A549 (cell line): ENCODE results near the gene UCKL1. TPM values are rescaled to one million over a fixed set of nuclear protein-coding genes. Genes with fewer than 3 reads are reported as not detected.
"Not testable (repeated sequence)": the region's sequence is repeated elsewhere in the genome, so short reads cannot be mapped to it uniquely, and the experiment has no call there.

Experiments used
- ATAC-seq, 2 experiments: fragments of 200-7000 bp in 1 of 2; fragments of >200 bp in 1 of 2; cut with Nextera tagmentation in 1 of 2; cut with Tn5 transposase in 1 of 2; 3 replicates each; pipeline versions ENCODE4 v1.8.0 to v1.9.1; 2018 to 2020; ENCODE audit warnings: mild to moderate bottlenecking in 1 of 2, moderate library complexity in 1 of 2
- CTCF ChIA-PET: fragments of 300-600 bp; sonication (Branson Sonifier 250); formaldehyde crosslinking; extraction: SDS; loops from one replicate; lab custom pipeline; 2021; ENCODE audit warnings: antibody characterized with exemption, inconsistent platforms; lab: Yijun Ruan, JAX
- POLR2A ChIA-PET: fragments of 350-600 bp; formaldehyde crosslinking; extraction: SDS; loops from one replicate; lab custom pipeline; 2021; ENCODE audit warnings: antibody characterized with exemption, inconsistent platforms; lab: Yijun Ruan, JAX
- DNase-seq, 2 experiments: peaks; one replicate each; pipeline versions ENCODE4 v3.0.0 to v3.0.0-alpha.2; 2011 to 2016; ENCODE audit warnings: low read depth in 1 of 2, low spot score in 1 of 2
- FAIRE-seq: peaks from 2 replicates; lab custom pipeline; 2011; peaks lifted over from hg19 to GRCh38; lab: Jason Lieb, UNC
- H3K27ac ChIP-seq, 2 experiments: fragments of >200 bp; sonication (Bioruptor Twin); formaldehyde crosslinking; 3 replicates each; pipeline ENCODE4 v1.5.1; 2016 to 2017
- H3K4me1 ChIP-seq: fragments of >200 bp; sonication (Bioruptor Twin); formaldehyde crosslinking; 3 replicates; pipeline ENCODE4 v1.6.1; 2016
- H3K4me2 ChIP-seq: fragments of >200 bp; sonication (Bioruptor Twin); formaldehyde crosslinking; 3 replicates; pipeline ENCODE4 v1.6.1; 2016
- H3K4me3 ChIP-seq: fragments of >200 bp; sonication (Bioruptor Twin); formaldehyde crosslinking; 3 replicates; pipeline ENCODE4 v1.5.1; 2016
- H3K9me3 ChIP-seq: fragments of >200 bp; sonication (Bioruptor Twin); formaldehyde crosslinking; 3 replicates; pipeline ENCODE4 v1.6.1; 2016
- CBX2 ChIP-seq: fragments of 200-600 bp; sonication (generic); IDR thresholded peaks from 2 replicates; pipeline ENCODE4 v1.6.1; 2016; ENCODE audit warnings: low read depth, mild to moderate bottlenecking, borderline replicate concordance
- CBX8 ChIP-seq: fragments of 200-600 bp; sonication (generic); IDR thresholded peaks from 2 replicates; pipeline ENCODE4 v1.6.1; 2016
- CTCF ChIP-seq: fragments of >200 bp; sonication (Bioruptor Twin); formaldehyde crosslinking; IDR thresholded peaks from 3 replicates; pipeline ENCODE4 v1.5.1; 2016
- E2F6 ChIP-seq: IDR thresholded peaks from 2 replicates; pipeline ENCODE4 v1.6.1; 2012; ENCODE audit warnings: low read depth, borderline replicate concordance
- EHF ChIP-seq: fragments of 250-450 bp; sonication (Bioruptor Pico); IDR thresholded peaks from 2 replicates; pipeline ENCODE4 v1.5.0; 2020; ENCODE audit warnings: mild to moderate bottlenecking
- ELK1 ChIP-seq: fragments of 150-350 bp; IDR thresholded peaks from 2 replicates; pipeline ENCODE4 v1.6.1; 2014; ENCODE audit warnings: low read depth, mild to moderate bottlenecking, low read length
- FOSL2 ChIP-seq, 2 experiments: fragments of 450-650 bp in 1 of 2; fragments of >200 bp in 1 of 2; sonication (Bioruptor Twin) in 1 of 2; formaldehyde crosslinking; IDR thresholded peaks; 2 replicates each; pipeline versions ENCODE4 v1.5.0 to v1.6.1; 2016 to 2020; ENCODE audit warnings: mild to moderate bottlenecking in 1 of 2, moderate library complexity in 1 of 2
- GATA3 ChIP-seq: IDR thresholded peaks from 2 replicates; pipeline ENCODE4 v1.6.1; 2012; ENCODE audit warnings: borderline replicate concordance
- HOXA7 ChIP-seq: fragments of 250-450 bp; sonication (Bioruptor Pico); IDR thresholded peaks from 2 replicates; pipeline ENCODE4 v1.5.0; 2020; ENCODE audit warnings: mild to moderate bottlenecking, moderate library complexity
- MAZ ChIP-seq: fragments of 150-350 bp; IDR thresholded peaks from 2 replicates; pipeline ENCODE4 v1.6.1; 2014; ENCODE audit warnings: antibody characterized with exemption, low read depth, low read length, borderline replicate concordance
- MYC ChIP-seq: IDR thresholded peaks from 2 replicates; pipeline ENCODE4 v1.6.1; 2012; ENCODE audit warnings: mild to moderate bottlenecking, inconsistent platforms, low read length, improper control_type of control experiment, borderline replicate concordance
- NFE2L2 ChIP-seq: fragments of 150-350 bp; conservative IDR thresholded peaks from 2 replicates; pipeline ENCODE4 v1.6.1; 2014; ENCODE audit warnings: low read length
- RARB ChIP-seq: fragments of 250-450 bp; sonication (Bioruptor Pico); IDR thresholded peaks from 2 replicates; pipeline ENCODE4 v1.8.0; 2021; ENCODE audit warnings: mild to moderate bottlenecking, moderate library complexity
- RCOR1 ChIP-seq: fragments of 150-350 bp; IDR thresholded peaks from 2 replicates; pipeline ENCODE4 v1.6.1; 2014; ENCODE audit warnings: antibody characterized with exemption, low read length, low read depth
- SMC3 ChIP-seq: fragments of >200 bp; sonication (Bioruptor Twin); formaldehyde crosslinking; IDR thresholded peaks from 3 replicates; pipeline ENCODE4 v1.6.1; 2018; ENCODE audit warnings: inconsistent platforms
- SREBF2 ChIP-seq: fragments of 450-650 bp; IDR thresholded peaks from 2 replicates; pipeline ENCODE4 v1.6.1; 2014; ENCODE audit warnings: mild to moderate bottlenecking, moderate library complexity
- ZNF302 ChIP-seq: fragments of 250-450 bp; sonication (Bioruptor Pico); IDR thresholded peaks from 2 replicates; pipeline ENCODE4 v1.9.0; 2021; ENCODE audit warnings: inconsistent platforms, mild to moderate bottlenecking, moderate library complexity
- ZSCAN20 ChIP-seq: fragments of 250-450 bp; sonication (Bioruptor Pico); IDR thresholded peaks from 2 replicates; pipeline ENCODE4 v1.8.0; 2022; ENCODE audit warnings: mild to moderate bottlenecking, moderate library complexity
- WGBS: methylation state at CpG from one replicate; pipeline ENCODE4 v1.1.6; 2017; ENCODE audit errors: missing lambda C conversion rate; 5-methylcytosine and 5-hydroxymethylcytosine counted together
- polyA plus RNA-seq, 4 experiments: library from polyadenylated mRNA; depleted of rRNA in 3 of 4; stranded (reverse); fragments of >200 nt; fragmentation: RNase III in 1 of 4; extraction: RNeasy Plus Mini Kit Qiagen cat#74134 plus additional on column Dnase treatment in 1 of 4; gene quantifications; 2 replicates in 3 of 4; 3 replicates in 1 of 4; pipeline ENCODE4 v1.2.3, GENCODE V29; 2011 to 2017
- TF ChIP-seq, protein P1 (sequence below): fragments of 450-650 bp; IDR thresholded peaks from 2 replicates; pipeline ENCODE4 v1.6.1; 2014; ENCODE audit warnings: antibody characterized with exemption
- TF ChIP-seq, protein P2 (sequence below): fragments of >200 bp; sonication (Bioruptor Twin); formaldehyde crosslinking; IDR thresholded peaks from 3 replicates; pipeline ENCODE4 v1.6.1; 2016
- TF ChIP-seq, protein P3 (sequence below): IDR thresholded peaks from 2 replicates; pipeline ENCODE4 v1.6.1; 2012

UCKL1 gene
- polyA plus RNA-seq, 2 of the 4 experiments (the other 2 are of a cell fraction): 19.1 to 30.4 TPM

- WGBS: 92% methylated on average over 26 of the region's 26 CpGs
- no peak for ATAC-seq
- H3K27ac ChIP-seq: no peak overlapping the region
- H3K9me3 ChIP-seq: no peaks in the 10 kb centered on the region
- ChIA-PET POLR2A (interaction anchor here (2.2 kb wide), 1 partner anchor 19 kb away, joined by 6 read pairs; the partner anchor contains the start of gene PRPF6), CTCF (interaction anchor here (0.9 to 4.6 kb wide), 4 partner anchors 12 to 424 kb away, joined by 3 to 44 read pairs (median 6); partner anchors contain the start of genes PRPF6 and PTK6)
- peaks cover 8% of the 10 kb centered on the region for H3K4me1 ChIP-seq
- H3K4me3 ChIP-seq: no peak overlapping the region
- H3K4me2 ChIP-seq: no peak overlapping the region
- TF ChIP-seq MAZ (no peak), RCOR1 (no peak), FOSL2 (IDR thresholded peaks at IDR 0.05) (no peak), FOSL2 (CRISPR knock-in tag; IDR thresholded peaks at IDR 0.05) (no peak), SMC3 (no peak), E2F6 (no peak), MYC (no peak), ZSCAN20 (no peak), CTCF (no peak)
- no peak for FAIRE-seq
- DNase-seq: no peak
These were observed 5.6 kb upstream of the UCKL1 start for GRCh38 chr20:63961664-63962425.

DNA sequence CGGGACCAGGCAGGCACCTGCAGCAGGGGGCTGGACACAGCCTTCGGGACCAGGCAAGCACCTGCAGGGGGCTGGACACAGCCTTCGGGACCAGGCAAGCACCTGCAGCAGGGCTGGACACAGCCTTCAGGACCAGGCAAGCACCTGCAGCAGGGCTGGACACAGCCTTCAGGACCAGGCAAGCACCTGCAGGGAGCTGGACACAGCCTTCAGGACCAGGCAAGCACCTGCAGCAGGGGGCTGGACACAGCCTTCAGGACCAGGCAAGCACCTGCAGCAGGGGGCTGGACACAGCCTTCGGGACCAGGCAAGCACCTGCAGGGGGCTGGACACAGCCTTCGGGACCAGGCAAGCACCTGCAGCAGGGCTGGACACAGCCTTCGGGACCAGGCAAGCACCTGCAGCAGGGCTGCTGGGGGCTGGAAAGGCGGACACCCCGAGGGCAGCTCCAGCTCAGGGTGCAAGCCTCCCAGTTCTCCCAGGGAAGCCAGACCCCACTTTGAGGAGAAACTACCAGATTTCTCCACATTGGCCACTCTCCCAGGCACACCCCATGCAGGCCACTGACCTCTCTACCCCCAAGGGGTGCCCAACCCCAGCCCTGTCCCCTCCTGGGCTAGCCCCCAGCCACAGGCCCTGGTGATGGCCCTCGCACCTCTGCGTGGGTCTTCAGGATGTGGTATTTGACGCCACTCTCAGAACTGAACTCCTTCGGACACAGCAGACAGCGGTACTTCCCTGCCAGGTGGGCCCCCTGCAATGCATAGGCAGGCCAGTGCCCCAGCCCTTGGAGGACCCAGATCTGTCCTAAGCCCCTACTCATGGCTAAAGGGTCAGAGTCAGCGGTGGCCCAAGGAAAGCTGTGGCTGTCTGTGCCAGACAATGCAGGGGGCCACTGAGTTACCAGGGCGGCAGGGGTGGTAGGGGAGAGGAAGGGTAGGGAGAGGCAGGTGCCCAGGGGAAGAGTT is 4.7 kb upstream of the UCKL1 start:
- not testable (repeated sequence) for H3K27ac ChIP-seq, ATAC-seq, H3K4me1 ChIP-seq, H3K4me2 ChIP-seq, FAIRE-seq, H3K4me3 ChIP-seq, DNase-seq, H3K9me3 ChIP-seq
- ChIA-PET CTCF (interaction anchor here (0.9 to 4.6 kb wide), 4 partner anchors 13 to 423 kb away, joined by 3 to 44 read pairs (median 9); partner anchors contain the start of gene PTK6), POLR2A (interaction anchor here (2.2 kb wide), 1 partner anchor 20 kb away, joined by 6 read pairs; the partner anchor contains the start of gene PRPF6)
- 87% methylated on average over 7 of the region's 15 CpGs for WGBS

- no peak overlapping the region for H3K4me2 ChIP-seq
- POLR2A ChIA-PET: no interaction called here
- FAIRE-seq (no peak), DNase-seq (no peak), ATAC-seq (no peak)
- 95% methylated on average over 14 of the region's 17 CpGs for WGBS
- H3K4me1 ChIP-seq: peaks cover 14% of the 10 kb centered on the region
- no peak overlapping the region for H3K4me3 ChIP-seq
- no peak overlapping the region for H3K27ac ChIP-seq
- no peaks in the 10 kb centered on the region for H3K9me3 ChIP-seq
- CTCF ChIA-PET: interaction anchor here (2.3 kb wide), 1 partner anchor 14 kb away, joined by 11 read pairs; no protein-coding TSS in a partner anchor
- TF ChIP-seq, protein P1, sequence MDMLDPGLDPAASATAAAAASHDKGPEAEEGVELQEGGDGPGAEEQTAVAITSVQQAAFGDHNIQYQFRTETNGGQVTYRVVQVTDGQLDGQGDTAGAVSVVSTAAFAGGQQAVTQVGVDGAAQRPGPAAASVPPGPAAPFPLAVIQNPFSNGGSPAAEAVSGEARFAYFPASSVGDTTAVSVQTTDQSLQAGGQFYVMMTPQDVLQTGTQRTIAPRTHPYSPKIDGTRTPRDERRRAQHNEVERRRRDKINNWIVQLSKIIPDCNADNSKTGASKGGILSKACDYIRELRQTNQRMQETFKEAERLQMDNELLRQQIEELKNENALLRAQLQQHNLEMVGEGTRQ: no peak
- TF ChIP-seq RARB (CRISPR knock-in tag) (no peak), GATA3 (no peak), ELK1 (no peak), EHF (CRISPR knock-in tag) (no peak), CBX8 (no peak), CBX2 (no peak), E2F6 (no peak), ZNF302 (CRISPR knock-in tag) (no peak), NFE2L2 (no peak), HOXA7 (CRISPR knock-in tag) (no peak), FOSL2 (IDR thresholded peaks at IDR 0.05) (no peak), FOSL2 (CRISPR knock-in tag; IDR thresholded peaks at IDR 0.05) (no peak), SREBF2 (no peak)
- TF ChIP-seq, protein P2, sequence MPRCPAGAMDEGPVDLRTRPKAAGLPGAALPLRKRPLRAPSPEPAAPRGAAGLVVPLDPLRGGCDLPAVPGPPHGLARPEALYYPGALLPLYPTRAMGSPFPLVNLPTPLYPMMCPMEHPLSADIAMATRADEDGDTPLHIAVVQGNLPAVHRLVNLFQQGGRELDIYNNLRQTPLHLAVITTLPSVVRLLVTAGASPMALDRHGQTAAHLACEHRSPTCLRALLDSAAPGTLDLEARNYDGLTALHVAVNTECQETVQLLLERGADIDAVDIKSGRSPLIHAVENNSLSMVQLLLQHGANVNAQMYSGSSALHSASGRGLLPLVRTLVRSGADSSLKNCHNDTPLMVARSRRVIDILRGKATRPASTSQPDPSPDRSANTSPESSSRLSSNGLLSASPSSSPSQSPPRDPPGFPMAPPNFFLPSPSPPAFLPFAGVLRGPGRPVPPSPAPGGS: no peak
- TF ChIP-seq, protein P3, sequence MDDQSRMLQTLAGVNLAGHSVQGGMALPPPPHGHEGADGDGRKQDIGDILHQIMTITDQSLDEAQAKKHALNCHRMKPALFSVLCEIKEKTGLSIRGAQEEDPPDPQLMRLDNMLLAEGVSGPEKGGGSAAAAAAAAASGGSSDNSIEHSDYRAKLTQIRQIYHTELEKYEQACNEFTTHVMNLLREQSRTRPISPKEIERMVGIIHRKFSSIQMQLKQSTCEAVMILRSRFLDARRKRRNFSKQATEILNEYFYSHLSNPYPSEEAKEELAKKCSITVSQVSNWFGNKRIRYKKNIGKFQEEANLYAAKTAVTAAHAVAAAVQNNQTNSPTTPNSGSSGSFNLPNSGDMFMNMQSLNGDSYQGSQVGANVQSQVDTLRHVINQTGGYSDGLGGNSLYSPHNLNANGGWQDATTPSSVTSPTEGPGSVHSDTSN: no peak
These were observed 3.5 kb upstream of the UCKL1 start for GRCh38 chr20:63959699-63960075.
